SK-N-SH (cell line): ENCODE measurements around the gene CYLD.

Experiments
- CTCF ChIP-seq: fragments of 200-600 bp; sonication (generic); IDR thresholded peaks from 2 replicates; pipeline ENCODE4 v1.6.1; 2017; ENCODE audit warnings: antibody characterized with exemption, mild to moderate bottlenecking, moderate library complexity
- EP300 ChIP-seq, 2 experiments: IDR thresholded peaks; 2 replicates each; pipeline versions ENCODE4 v1.4.0 to v1.6.1; 2012; ENCODE audit warnings: borderline replicate concordance in 1 of 2, low read depth in 1 of 2, low read length in 1 of 2
- GABPA ChIP-seq: IDR thresholded peaks from 2 replicates; pipeline ENCODE4 v1.4.0; 2012; ENCODE audit warnings: low read depth, mild to moderate bottlenecking
- GATA2 ChIP-seq: sonication (generic); formaldehyde crosslinking; IDR thresholded peaks from 2 replicates; pipeline ENCODE4 v1.5.0; 2020; ENCODE audit warnings: mild to moderate bottlenecking, missing genetic modification reagents
- MAX ChIP-seq: IDR thresholded peaks from 2 replicates; pipeline ENCODE4 v1.4.0; 2012; ENCODE audit warnings: low read depth
- NRF1 ChIP-seq: IDR thresholded peaks from 2 replicates; pipeline ENCODE4 v1.6.1; 2012; ENCODE audit warnings: low read depth, mild to moderate bottlenecking, low read length
- PBX3 ChIP-seq: IDR thresholded peaks from 2 replicates; pipeline ENCODE4; 2012
- POLR2AphosphoS5 ChIP-seq: IDR thresholded peaks from 2 replicates; pipeline ENCODE4 v1.6.1; 2012; ENCODE audit warnings: low read depth, low read length
- RCOR1 ChIP-seq: fragments of 150-350 bp; IDR thresholded peaks from 2 replicates; pipeline ENCODE4 v1.6.1; 2017; ENCODE audit warnings: antibody characterized with exemption, low read length
- TAF1 ChIP-seq: IDR thresholded peaks from 2 replicates; pipeline ENCODE4 v1.6.1; 2012; ENCODE audit warnings: low read depth, mild to moderate bottlenecking, low read length, moderate library complexity, borderline replicate concordance
- YY1 ChIP-seq: IDR thresholded peaks from 2 replicates; pipeline ENCODE4 v1.4.0; 2012; ENCODE audit warnings: low read depth, mild to moderate bottlenecking
- TF ChIP-seq, protein P1 (sequence below): fragments of 150-350 bp; IDR thresholded peaks from 2 replicates; pipeline ENCODE4 v1.6.1; 2017; ENCODE audit warnings: antibody characterized with exemption, low read length, low read depth, borderline replicate concordance
- TF ChIP-seq, protein P2 (sequence below): IDR thresholded peaks from 2 replicates; pipeline ENCODE4 v1.4.0; 2012; ENCODE audit warnings: low read depth, borderline replicate concordance

DNA sequence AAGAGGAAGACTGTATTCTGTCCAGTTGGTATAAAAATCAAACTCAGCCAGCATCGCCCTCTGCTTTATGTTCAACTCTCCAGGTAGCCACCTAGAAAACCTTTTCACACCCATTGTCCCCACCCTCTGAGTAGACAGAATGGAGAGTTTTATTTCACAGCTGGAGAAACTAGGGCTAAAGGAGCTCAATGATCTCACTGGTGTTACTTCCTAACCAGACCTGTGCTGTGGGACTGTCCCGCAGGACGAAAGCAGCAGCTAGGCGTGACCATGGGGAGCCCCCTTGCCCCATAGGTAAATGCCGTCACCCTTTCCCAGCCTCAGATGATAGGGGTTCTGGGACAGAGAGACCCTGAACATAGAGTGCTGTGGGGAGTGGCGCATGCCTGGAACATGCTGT lies 67.7 kb downstream of the CYLD start:
- TF ChIP-seq CTCF (no peak), POLR2AphosphoS5 (no peak), RCOR1 (no peak), EP300 (IDR thresholded peaks at IDR 0.05; ENCODE audit: borderline replicate concordance in 1 of 2, low read depth in 1 of 2, low read length in 1 of 2) (no peak), TAF1 (no peak), YY1 (no peak), PBX3 (no peak), NRF1 (no peak), MAX (no peak), GATA2 (CRISPR knock-in tag) (no peak), GABPA (no peak)
- TF ChIP-seq, protein P1, sequence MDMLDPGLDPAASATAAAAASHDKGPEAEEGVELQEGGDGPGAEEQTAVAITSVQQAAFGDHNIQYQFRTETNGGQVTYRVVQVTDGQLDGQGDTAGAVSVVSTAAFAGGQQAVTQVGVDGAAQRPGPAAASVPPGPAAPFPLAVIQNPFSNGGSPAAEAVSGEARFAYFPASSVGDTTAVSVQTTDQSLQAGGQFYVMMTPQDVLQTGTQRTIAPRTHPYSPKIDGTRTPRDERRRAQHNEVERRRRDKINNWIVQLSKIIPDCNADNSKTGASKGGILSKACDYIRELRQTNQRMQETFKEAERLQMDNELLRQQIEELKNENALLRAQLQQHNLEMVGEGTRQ, result no peak
- TF ChIP-seq, protein P2, sequence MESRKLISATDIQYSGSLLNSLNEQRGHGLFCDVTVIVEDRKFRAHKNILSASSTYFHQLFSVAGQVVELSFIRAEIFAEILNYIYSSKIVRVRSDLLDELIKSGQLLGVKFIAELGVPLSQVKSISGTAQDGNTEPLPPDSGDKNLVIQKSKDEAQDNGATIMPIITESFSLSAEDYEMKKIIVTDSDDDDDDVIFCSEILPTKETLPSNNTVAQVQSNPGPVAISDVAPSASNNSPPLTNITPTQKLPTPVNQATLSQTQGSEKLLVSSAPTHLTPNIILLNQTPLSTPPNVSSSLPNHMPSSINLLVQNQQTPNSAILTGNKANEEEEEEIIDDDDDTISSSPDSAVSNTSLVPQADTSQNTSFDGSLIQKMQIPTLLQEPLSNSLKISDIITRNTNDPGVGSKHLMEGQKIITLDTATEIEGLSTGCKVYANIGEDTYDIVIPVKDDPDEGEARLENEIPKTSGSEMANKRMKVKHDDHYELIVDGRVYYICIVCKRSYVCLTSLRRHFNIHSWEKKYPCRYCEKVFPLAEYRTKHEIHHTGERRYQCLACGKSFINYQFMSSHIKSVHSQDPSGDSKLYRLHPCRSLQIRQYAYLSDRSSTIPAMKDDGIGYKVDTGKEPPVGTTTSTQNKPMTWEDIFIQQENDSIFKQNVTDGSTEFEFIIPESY, result no peak
